ENCODE results near the gene ATPAF1. TPM values are rescaled to one million over a fixed set of nuclear protein-coding genes. Genes with fewer than 3 reads are reported as not detected.

The ATPAF1 gene
- total RNA-seq, 1 donor from 2014 or later = 67.8 TPM

DNA sequence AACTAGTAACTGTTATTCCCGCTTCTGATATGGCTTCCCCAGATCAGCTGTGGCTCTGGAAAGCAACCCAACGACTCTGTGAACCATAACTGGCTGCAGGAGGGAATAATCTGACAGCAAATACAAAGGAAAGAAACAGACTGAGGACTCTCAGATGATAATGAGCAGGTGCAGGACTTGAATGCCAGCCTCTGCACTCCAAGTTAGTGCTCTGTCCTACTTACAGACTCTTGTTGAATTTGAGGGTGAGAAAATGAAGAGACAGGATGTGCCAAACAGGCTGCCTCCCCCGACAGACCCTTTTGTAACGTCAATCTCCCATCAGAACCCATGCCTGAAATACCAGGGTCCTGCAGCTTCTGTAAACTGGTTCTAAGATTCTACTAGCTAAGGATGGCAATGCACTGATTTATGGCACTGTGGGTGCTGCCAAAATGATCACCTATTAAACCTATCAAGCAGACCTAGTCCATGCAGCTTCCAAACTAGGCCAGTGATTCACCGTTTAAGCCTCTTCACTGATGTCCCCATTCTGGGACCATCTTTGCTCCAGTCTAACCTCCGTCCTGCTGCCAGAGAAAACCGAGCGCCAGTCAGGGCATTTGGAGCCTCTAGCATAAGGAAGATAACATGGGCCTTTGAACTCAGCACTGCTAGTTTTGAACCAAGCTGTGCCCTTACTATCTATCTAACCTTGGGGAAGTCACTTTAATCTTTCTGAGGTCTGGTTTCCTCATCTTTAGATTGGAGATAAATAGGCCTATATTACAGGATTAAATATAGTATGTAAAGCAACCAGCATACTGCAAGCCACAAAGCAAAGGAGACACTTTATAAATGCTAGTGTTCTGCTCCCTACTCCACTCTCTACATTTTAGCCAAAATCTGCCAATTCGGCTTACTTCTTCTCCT is 68.8 kb downstream of the ATPAF1 start:
- no peak for DNase-seq (ENCODE audit: low read depth, low spot score)
- no peak overlapping the region for H3K27ac Mint-ChIP-seq (ENCODE audit: unreplicated experiment)
- TF ChIP-seq, protein P1, sequence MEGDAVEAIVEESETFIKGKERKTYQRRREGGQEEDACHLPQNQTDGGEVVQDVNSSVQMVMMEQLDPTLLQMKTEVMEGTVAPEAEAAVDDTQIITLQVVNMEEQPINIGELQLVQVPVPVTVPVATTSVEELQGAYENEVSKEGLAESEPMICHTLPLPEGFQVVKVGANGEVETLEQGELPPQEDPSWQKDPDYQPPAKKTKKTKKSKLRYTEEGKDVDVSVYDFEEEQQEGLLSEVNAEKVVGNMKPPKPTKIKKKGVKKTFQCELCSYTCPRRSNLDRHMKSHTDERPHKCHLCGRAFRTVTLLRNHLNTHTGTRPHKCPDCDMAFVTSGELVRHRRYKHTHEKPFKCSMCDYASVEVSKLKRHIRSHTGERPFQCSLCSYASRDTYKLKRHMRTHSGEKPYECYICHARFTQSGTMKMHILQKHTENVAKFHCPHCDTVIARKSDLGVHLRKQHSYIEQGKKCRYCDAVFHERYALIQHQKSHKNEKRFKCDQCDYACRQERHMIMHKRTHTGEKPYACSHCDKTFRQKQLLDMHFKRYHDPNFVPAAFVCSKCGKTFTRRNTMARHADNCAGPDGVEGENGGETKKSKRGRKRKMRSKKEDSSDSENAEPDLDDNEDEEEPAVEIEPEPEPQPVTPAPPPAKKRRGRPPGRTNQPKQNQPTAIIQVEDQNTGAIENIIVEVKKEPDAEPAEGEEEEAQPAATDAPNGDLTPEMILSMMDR (conservative IDR thresholded peaks at IDR 0.05) = no peak
- no peaks in the 10 kb centered on the region for H3K9me3 Mint-ChIP-seq
- no peaks in the 10 kb centered on the region for H3K27me3 Mint-ChIP-seq (ENCODE audit: low read depth)
- H3K4me1 Mint-ChIP-seq = peaks cover 17% of the 10 kb centered on the region
- H3K36me3 Mint-ChIP-seq (ENCODE audit: low read depth) = no peaks in the 10 kb centered on the region
- H3K4me3 Mint-ChIP-seq = no peak overlapping the region

DNA sequence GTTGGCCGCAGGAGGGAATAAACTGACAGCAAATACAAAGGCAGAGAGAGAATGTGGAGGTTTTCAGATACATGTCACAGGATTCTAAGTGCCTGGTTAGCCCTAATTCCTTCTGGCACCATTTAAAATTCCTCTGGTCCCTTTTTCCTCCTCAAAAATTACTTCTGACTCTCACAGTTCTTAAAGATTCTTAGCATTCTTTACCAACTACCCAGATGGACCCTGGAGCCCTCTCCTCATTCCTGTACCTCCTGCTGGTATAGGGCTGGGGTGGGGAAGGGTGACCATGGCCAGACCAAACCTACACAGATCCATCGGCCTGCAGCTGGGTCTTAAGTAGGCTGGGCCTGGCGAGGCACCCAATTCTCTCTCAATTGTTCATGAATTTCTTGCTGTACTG is 71.3 kb downstream of the ATPAF1 start:
- Mint-ChIP-seq H3K4me3 (no peak overlapping the region), H3K27me3 (ENCODE audit: low read depth) (no peaks in the 10 kb centered on the region), H3K36me3 (ENCODE audit: low read depth) (peaks cover 7% of the 10 kb centered on the region), H3K27ac (ENCODE audit: unreplicated experiment) (no peak overlapping the region), H3K4me1 (peaks cover 2% of the 10 kb centered on the region), H3K9me3 (no peaks in the 10 kb centered on the region)
- TF ChIP-seq, protein P1 (conservative IDR thresholded peaks at IDR 0.05) = no peak
- DNase-seq (ENCODE audit: low read depth, low spot score) = no peak

DNA sequence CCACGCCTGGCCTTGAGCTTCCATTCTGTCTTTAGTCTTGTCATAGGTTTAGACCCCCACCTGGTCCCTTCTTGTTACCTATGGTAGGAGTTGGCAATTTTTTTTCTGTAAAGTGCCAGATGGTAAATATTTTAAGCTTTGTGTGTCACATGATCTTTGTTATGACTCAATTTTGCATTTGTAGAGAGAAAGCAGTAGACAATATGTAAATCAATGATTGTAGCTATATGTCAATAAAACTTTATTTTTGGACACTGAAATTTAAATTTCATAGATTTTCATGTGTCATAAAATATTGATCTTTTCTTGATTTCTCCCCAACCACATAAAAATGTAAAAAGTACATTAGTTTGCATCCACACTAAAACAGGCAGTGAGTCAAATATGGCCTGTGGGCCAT is 72.1 kb downstream of the ATPAF1 start:
- TF ChIP-seq, protein P1 (conservative IDR thresholded peaks at IDR 0.05) = no peak

DNA sequence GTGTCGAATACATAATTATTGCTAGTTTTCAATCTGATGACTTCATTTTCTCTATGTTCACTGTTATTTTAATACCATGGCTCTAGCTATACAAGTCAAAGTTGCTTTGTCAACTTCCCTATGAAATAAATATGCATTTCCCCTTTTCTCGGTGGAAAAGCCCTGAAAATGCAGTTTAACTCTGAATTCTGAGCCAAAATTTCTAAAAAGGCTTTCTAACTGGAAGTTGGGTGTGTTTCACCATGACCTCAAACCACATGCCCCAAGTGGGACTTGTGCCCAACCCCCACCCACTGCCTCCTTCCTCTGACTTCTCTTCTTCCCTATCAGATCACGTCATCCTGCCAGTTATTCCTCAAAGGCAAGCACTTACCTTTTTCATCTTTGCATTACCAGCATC is 73.0 kb downstream of the ATPAF1 start:
- Mint-ChIP-seq H3K27ac (ENCODE audit: unreplicated experiment) (no peak overlapping the region), H3K36me3 (ENCODE audit: low read depth) (peaks cover 10% of the 10 kb centered on the region), H3K4me3 (no peak overlapping the region), H3K4me1 (no peaks in the 10 kb centered on the region), H3K27me3 (ENCODE audit: low read depth) (no peaks in the 10 kb centered on the region), H3K9me3 (no peaks in the 10 kb centered on the region)
- TF ChIP-seq, protein P1 (conservative IDR thresholded peaks at IDR 0.05) = no peak
- DNase-seq (ENCODE audit: low read depth, low spot score) = no peak

More for the DNA sequence above, 72.1 kb downstream of the ATPAF1 start:
- DNase-seq (ENCODE audit: low read depth, low spot score) = no peak
- H3K36me3 Mint-ChIP-seq (ENCODE audit: low read depth) = peaks cover 7% of the 10 kb centered on the region
- H3K27me3 Mint-ChIP-seq (ENCODE audit: low read depth) = no peaks in the 10 kb centered on the region
- no peak overlapping the region for H3K4me3 Mint-ChIP-seq
- H3K9me3 Mint-ChIP-seq = no peaks in the 10 kb centered on the region
- H3K27ac Mint-ChIP-seq (ENCODE audit: unreplicated experiment) = no peak overlapping the region
- no peaks in the 10 kb centered on the region for H3K4me1 Mint-ChIP-seq

DNA sequence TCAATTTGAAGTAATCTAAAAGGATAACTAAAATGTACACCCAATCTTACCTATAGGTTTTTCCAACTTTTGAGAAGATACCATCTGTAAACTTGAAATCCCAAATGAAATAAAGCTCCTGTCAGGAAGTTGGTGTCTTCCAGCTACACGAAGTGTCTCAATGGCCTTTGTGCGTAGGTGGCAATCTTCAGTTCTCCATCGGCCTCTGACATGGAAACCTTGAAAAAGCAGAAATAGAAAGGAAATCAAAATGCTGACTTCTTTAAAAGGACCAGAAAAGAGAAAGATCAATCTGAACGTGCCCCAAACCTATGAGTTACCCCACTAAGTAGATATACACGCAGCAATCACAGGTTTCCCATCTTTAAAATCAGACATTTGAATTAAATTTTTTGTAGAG is 74.1 kb downstream of the ATPAF1 start:
- peaks cover 14% of the 10 kb centered on the region for H3K36me3 Mint-ChIP-seq (ENCODE audit: low read depth)
- H3K4me3 Mint-ChIP-seq = no peak overlapping the region

More for the DNA sequence above, 74.1 kb downstream of the ATPAF1 start:
- Mint-ChIP-seq H3K9me3 (no peaks in the 10 kb centered on the region), H3K4me1 (no peaks in the 10 kb centered on the region), H3K27me3 (ENCODE audit: low read depth) (no peaks in the 10 kb centered on the region), H3K27ac (ENCODE audit: unreplicated experiment) (peak overlapping the region; percentile 53)
- TF ChIP-seq, protein P1 (conservative IDR thresholded peaks at IDR 0.05) = no peak
- no peak for DNase-seq (ENCODE audit: low read depth, low spot score)
